Adrenal gland (tissue), 12 donors: ENCODE measurements around the gene TENM4. TPM values are rescaled to one million over a fixed set of nuclear protein-coding genes. Genes with fewer than 3 reads are reported as not detected.

ENCODE experiments used
- DNase-seq, 7 donors: peaks; one replicate each; pipeline ENCODE4 v3.0.0-alpha.2; 2019 to 2020
- H3K27ac ChIP-seq, 5 donors: fragments of 200-600 bp; sonication (generic) in 4 of 5; 1 replicate in 3 of 5; 2 replicates in 2 of 5; pipeline versions ENCODE4 v1.5.1 to v1.8.0; 2016 to 2020; ENCODE audit warnings: mild to moderate bottlenecking in 1 of 5
- H3K27me3 ChIP-seq: fragments of 200-600 bp; 2 replicates; pipeline ENCODE4 v1.8.0; 2021
- H3K36me3 ChIP-seq, 2 donors: fragments of 200-600 bp; replicated peaks in 1 of 2; 1 replicate in 1 of 2; 2 replicates in 1 of 2; pipeline versions ENCODE4 v1.5.1 to v1.8.0; 2018 to 2022
- H3K4me1 ChIP-seq, 2 donors: fragments of 200-600 bp; replicated peaks in 1 of 2; 1 replicate in 1 of 2; 2 replicates in 1 of 2; pipeline versions ENCODE4 v1.5.1 to v1.8.0; 2018 to 2021
- H3K4me3 ChIP-seq, 4 donors: fragments of 200-600 bp; sonication (generic) in 3 of 4; one replicate each; pipeline ENCODE4 v1.5.1; 2016 to 2018
- H3K9me3 ChIP-seq, 3 donors: fragments of 200-600 bp; sonication (generic) in 1 of 3; replicated peaks in 1 of 3; 1 replicate in 2 of 3; 2 replicates in 1 of 3; pipeline versions ENCODE4 v1.5.1 to v1.8.0; 2016 to 2021
- POLR2A ChIP-seq, 2 donors: fragments of 450-650 bp; IDR thresholded peaks; one replicate each; pipeline ENCODE4 v1.6.1; 2017; ENCODE audit warnings: antibody characterized with exemption in 2 of 2, mild to moderate bottlenecking in 2 of 2, moderate library complexity in 1 of 2
- WGBS, 4 donors: extraction: QIAGEN DNeasy Blood & Tissue Kit in 2 of 4; methylation state at CpG; one replicate each; pipeline versions ENCODE4 v1.1.5 to v1.1.7; 2013 to 2017; 5-methylcytosine and 5-hydroxymethylcytosine counted together
- intact Hi-C, 2 donors: fragments of 100-400 bp; cut with DNase I; formaldehyde crosslinking; loops; one replicate each; pipeline versions ENCODE4 v1.14.1 to v1.15.0; 2022 to 2023
- polyA plus RNA-seq, 3 donors: library from polyadenylated mRNA; stranded (reverse); fragments of 200-250 nt in 2 of 3; fragments of 350-450 nt in 1 of 3; fragmentation: Illumina TruSeq in 1 of 3; extraction: RNeasy Lipid Tissue Mini Kit (QIAGEN cat#74804) in 1 of 3; gene quantifications; one replicate each; pipeline ENCODE4 v1.2.3, GENCODE V29; 2013 to 2014
- total RNA-seq, 9 donors: library from RNA; depleted of rRNA in 4 of 9; stranded (reverse); fragments of >200 nt in 4 of 9; fragments of 120-200 nt in 1 of 9; fragmentation: NEBNext Ultra II Directional in 1 of 9; extraction: Animal tissue kit (Norgen Biotek cat#: 25700) in 1 of 9; gene quantifications; one replicate each; pipeline versions ENCODE4 v1.1.0 to v1.2.4, GENCODE V29; 2013 to 2023
- TF ChIP-seq, protein P1 (sequence below), 6 experiments: fragments of 450-650 bp in 4 of 6; fragments of 200-600 bp in 2 of 6; sonication (generic) in 1 of 6; IDR thresholded peaks; 1 replicate in 5 of 6; 2 replicates in 1 of 6; pipeline versions ENCODE4 v1.5.1 to v1.8.0; 2016 to 2021; ENCODE audit warnings: antibody characterized with exemption in 6 of 6, mild to moderate bottlenecking in 2 of 6, moderate library complexity in 1 of 6
- donor health status: healthy with polysubstance abuse.
- donor health status: Bipolar disorder and iron deficiency.
- donor health status: DM: yes; HTN: yes; CAD: no.
- donor health status: DM: no; HTN: no; CAD: no.
- donor health status: DM: no; HTN: no; CAD: no.
- donor health status: DM: yes; HTN: yes; CAD: no.

TENM4 gene
- total and polyA plus RNA-seq, 12 donors = 0.74 to 24.9 (median 6.7) TPM

DNA sequence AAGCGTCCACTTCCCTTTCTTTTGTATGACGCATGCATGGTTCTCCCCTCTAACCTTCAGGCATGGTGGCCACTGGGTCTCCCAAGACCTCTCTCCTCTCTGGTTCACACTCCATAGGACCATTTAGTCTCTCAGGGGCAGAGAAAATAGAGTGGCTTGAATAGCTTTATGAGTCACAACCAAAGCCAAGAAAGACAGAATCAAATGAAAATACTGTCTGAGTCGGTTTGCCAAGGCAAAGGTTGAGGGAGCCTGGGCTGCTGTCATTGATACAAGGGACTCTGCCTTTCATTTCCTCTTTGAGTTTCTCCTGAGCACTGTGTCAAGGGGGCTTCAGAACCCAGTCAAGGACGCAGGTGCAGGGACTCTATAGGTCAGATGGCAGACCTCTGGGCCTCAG lies 44.2 kb downstream of the TENM4 start:
- H3K27ac ChIP-seq = no peak overlapping the region
- DNase-seq = no peak
- 80 to 88% (median 85%) methylated on average over 4 of the region's 4 CpGs for WGBS, 4 donors
- H3K9me3 ChIP-seq = no peaks in the 10 kb centered on the region
- TF ChIP-seq, protein P1, sequence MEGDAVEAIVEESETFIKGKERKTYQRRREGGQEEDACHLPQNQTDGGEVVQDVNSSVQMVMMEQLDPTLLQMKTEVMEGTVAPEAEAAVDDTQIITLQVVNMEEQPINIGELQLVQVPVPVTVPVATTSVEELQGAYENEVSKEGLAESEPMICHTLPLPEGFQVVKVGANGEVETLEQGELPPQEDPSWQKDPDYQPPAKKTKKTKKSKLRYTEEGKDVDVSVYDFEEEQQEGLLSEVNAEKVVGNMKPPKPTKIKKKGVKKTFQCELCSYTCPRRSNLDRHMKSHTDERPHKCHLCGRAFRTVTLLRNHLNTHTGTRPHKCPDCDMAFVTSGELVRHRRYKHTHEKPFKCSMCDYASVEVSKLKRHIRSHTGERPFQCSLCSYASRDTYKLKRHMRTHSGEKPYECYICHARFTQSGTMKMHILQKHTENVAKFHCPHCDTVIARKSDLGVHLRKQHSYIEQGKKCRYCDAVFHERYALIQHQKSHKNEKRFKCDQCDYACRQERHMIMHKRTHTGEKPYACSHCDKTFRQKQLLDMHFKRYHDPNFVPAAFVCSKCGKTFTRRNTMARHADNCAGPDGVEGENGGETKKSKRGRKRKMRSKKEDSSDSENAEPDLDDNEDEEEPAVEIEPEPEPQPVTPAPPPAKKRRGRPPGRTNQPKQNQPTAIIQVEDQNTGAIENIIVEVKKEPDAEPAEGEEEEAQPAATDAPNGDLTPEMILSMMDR (IDR thresholded peaks at IDR 0.05) = no peak
- TF ChIP-seq POLR2A (IDR thresholded peaks at IDR 0.05) = no peak
- no peaks in the 10 kb centered on the region for H3K27me3 ChIP-seq
- H3K4me3 ChIP-seq = no peak overlapping the region
- H3K36me3 ChIP-seq = no peaks in the 10 kb centered on the region
- H3K4me1 ChIP-seq = no peaks in the 10 kb centered on the region
- intact Hi-C loops = no loop called here

DNA sequence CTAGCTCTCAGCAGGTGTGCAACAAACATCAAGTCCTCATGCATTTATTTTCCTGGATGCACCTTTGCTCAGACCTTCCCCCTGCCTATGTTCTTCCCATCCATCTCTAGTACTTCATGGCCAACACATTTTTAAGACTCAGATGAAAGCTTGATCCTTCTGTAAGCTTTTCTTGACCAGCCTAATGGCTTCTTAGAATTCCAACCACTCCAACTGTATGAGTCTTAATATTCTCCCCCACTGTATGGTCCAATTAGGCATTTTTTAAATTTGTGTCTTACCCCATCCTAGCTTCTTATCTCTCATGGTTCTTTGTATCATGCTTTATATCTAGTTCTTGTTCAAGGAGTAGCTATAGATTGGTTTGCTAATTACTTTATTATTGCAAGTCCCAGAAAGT lies 44.8 kb downstream of the TENM4 start:
- no peaks in the 10 kb centered on the region for H3K9me3 ChIP-seq
- intact Hi-C loops = no loop called here
- TF ChIP-seq, protein P1 (IDR thresholded peaks at IDR 0.05) = no peak
- TF ChIP-seq POLR2A (IDR thresholded peaks at IDR 0.05) = no peak
- no peaks in the 10 kb centered on the region for H3K36me3 ChIP-seq
- no peak overlapping the region for H3K27ac ChIP-seq
- H3K27me3 ChIP-seq = no peaks in the 10 kb centered on the region
- H3K4me1 ChIP-seq = no peaks in the 10 kb centered on the region
- H3K4me3 ChIP-seq = no peak overlapping the region
- no peak for DNase-seq

DNA sequence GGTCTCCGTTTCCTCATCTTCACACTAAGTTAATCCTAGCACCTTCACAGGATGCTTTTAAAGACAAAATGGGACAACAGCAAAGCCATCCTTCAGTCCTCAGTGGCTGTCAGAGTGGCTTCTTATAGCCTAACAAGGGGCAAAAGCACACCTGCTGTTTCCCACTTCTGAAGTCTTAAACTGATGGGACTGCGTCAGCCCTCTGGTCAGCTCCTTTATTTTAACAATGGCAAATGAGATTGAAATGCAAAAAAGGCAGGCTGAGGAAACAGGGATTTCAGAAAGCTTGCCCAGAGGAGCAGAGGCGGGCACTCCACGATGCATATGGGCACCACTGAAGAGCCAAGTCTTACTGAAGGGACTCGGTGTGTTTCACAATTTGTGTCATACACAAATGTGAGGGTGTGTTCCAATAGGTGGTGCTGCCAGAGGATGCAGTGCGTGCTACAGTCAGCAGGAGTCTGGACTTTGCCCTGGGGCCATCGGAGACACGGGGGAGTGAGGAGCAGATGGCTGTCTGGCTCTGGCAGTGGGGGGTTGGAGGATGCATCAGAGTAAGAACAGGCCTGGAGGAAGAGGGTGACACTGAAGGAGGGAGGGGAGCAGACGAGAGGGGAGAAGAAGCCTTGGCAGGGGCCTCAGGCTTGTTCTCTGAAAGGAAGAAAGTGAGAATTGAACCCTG lies 47.3 kb downstream of the TENM4 start:
- DNase-seq = peak in 2 of 7 donors; percentile 34 to 88
- Histone ChIP-seq H3K36me3 (no peaks in the 10 kb centered on the region), H3K4me1 (no peaks in the 10 kb centered on the region), H3K9me3 (no peaks in the 10 kb centered on the region), H3K27ac (peak overlapping the region in 1 of 5 donors; percentile 1), H3K27me3 (no peaks in the 10 kb centered on the region), H3K4me3 (no peak overlapping the region)
- 60 to 73% (median 67%) methylated on average over 9 of the region's 9 CpGs for WGBS, 4 donors
- TF ChIP-seq, protein P1 (IDR thresholded peaks at IDR 0.05) = peak in 2 of 6 experiments; percentile 15 to 22
- no peak for TF ChIP-seq POLR2A (IDR thresholded peaks at IDR 0.05)
- intact Hi-C loops = no loop called here

DNA sequence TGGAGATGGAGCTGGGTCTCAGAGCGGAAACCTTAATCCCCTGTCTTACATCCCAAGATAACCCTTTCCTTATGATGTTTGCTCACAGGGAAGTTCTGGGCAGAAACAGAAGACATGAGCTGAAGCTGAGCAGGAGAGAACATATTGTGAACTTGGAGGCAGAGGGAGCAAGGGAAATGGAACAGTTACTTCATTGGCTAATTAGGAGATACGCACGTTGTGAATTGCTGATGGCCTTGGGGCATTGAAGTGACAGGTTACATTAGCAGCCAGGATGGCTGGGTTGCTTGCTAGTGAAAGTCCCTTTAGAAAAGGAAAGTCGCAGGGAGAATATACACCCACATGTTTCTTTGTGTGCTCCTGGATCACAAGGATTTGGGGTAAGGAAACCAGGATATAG lies 48.7 kb downstream of the TENM4 start:
- Histone ChIP-seq H3K9me3 (no peaks in the 10 kb centered on the region), H3K36me3 (no peaks in the 10 kb centered on the region), H3K27me3 (no peaks in the 10 kb centered on the region), H3K4me3 (no peak overlapping the region), H3K4me1 (no peaks in the 10 kb centered on the region), H3K27ac (peak overlapping the region in 1 of 5 donors; percentile 34)
- intact Hi-C loops = no loop called here
- DNase-seq = peak in 1 of 7 donors; percentile 78
- TF ChIP-seq POLR2A (IDR thresholded peaks at IDR 0.05) = no peak
- TF ChIP-seq, protein P1 (IDR thresholded peaks at IDR 0.05) = no peak
- 27 to 53% (median 31%) methylated on average over 4 of the region's 4 CpGs for WGBS, 4 donors
